Panc1 (cell line): ENCODE data around the gene FAF1.

ENCODE experiments used
- CTCF ChIP-seq: fragments of 450-650 bp; IDR thresholded peaks from 2 replicates; pipeline ENCODE4 v1.5.1; 2017; ENCODE audit warnings: mild to moderate bottlenecking
- POLR2AphosphoS5 ChIP-seq: IDR thresholded peaks from 2 replicates; pipeline ENCODE4 v1.6.1; 2012; ENCODE audit warnings: mild to moderate bottlenecking, low read depth, low read length, moderate library complexity

- no peak for TF ChIP-seq POLR2AphosphoS5
- TF ChIP-seq CTCF: no peak
These were observed 532.8 kb downstream of the FAF1 start for GRCh38 chr1:50427086-50427817.
